DND-41 (cell line): Measurements from ENCODE around the gene ZNF860.

ENCODE experiments used
- CTCF ChIP-seq: IDR thresholded peaks from 2 replicates; pipeline ENCODE4 v1.5.1; 2012; ENCODE audit warnings: borderline replicate concordance, low read length, moderate library complexity, mild to moderate bottlenecking; ENCODE audit not compliant: poor library complexity, severe bottlenecking; ENCODE audit errors: extremely low read depth
- EZH2 ChIP-seq: IDR thresholded peaks from 3 replicates; pipeline ENCODE4 v1.6.1; 2012; ENCODE audit warnings: borderline replicate concordance, low read depth, mild to moderate bottlenecking, moderate library complexity, low read length, inconsistent platforms; ENCODE audit not compliant: severe bottlenecking

- TF ChIP-seq CTCF (no peak), EZH2 (no peak)
Measured at GRCh38 chr3:31946484-31947081, 35.0 kb upstream of the ZNF860 start.
